Epithelial cell of proximal tubule (primary cell): Measurements from ENCODE around the gene IGFBP3. TPM values are rescaled to one million over a fixed set of nuclear protein-coding genes. Genes with fewer than 3 reads are reported as not detected.

Experiments used
- DNase-seq: peaks from one replicate; pipeline ENCODE4 v3.0.0-alpha.2; 2011; ENCODE audit warnings: low read depth
- H3K4me3 ChIP-seq: 2 replicates; pipeline ENCODE4 v1.5.1; 2011; ENCODE audit warnings: low read depth, mild to moderate bottlenecking, low read length
- CTCF ChIP-seq: conservative IDR thresholded peaks from 2 replicates; pipeline ENCODE4 v1.5.1; 2012; ENCODE audit warnings: low read depth, mild to moderate bottlenecking, low read length
- total RNA-seq: library from RNA; depleted of rRNA; stranded (reverse); fragments of >200 nt; gene quantifications from 2 replicates; pipeline ENCODE4 v1.2.3, GENCODE V29; 2015

IGFBP3 gene
- total RNA-seq, 1 donor from 2014 or later: 338 TPM

DNA sequence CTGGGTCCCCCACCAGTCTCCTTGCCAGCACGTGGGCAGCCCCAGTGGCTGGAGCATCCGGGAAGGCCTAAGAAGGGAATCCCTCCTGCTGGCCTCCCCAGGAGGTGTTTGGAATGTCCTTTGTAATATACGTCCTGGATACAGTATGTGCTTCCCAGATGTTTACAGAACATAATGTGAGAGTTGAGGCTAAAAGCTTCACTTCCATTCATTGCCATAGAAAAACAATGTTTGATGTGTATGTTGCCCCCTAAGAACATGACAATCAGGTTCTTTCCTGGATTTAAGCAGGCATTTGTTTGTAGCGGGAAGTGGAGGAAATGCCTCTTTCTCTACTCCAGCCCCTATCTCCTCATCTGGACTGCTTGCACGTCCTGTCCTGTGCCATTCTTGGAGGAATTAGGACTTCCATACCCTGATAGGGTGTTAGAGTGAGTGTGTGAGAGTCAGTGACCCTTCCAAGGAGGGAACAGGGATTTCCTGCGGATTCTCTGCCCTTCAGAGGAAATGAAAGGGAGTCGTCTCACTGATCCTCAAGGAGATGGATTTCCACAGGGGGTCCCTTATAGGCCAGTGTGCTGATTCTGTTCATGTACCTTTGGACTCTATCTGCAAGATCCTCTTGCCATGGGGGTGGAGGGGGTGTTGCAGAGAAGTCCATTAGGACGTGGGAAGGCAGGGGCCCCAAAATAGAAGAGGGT, 31.6 kb downstream of the IGFBP3 start:
- DNase-seq: no peak
- TF ChIP-seq CTCF: no peak
- no peak overlapping the region for H3K4me3 ChIP-seq

DNA sequence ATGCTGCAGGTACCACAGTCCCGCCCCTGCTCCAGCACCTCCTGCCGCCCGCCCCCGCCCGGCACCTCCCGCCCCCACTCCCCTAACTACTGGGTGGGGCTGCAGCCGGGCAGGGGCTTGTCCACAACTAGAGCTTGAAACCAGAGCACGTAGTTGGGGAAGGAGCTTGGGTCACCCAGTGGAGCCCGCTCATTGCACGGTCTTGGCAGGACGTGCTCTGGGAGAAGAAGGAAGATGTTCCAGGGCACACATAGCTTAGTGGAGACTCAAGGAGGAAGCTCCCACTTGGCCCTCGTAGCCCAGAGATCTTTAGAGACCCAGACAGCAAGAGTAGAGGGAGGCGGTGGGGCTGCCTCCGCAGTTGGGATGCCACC, 32.1 kb downstream of the IGFBP3 start:
- DNase-seq: no peak
- H3K4me3 ChIP-seq: peak overlapping the region; percentile 46
- TF ChIP-seq CTCF: no peak

GRCh38 chr7:45888185-45888992, 32.7 kb downstream of the IGFBP3 start, which contains the start of gene IGFBP1:
IGFBP1 (plus strand) TSS chr7:45888488; CDS start chr7:45888653, 165 bp downstream.
- TF ChIP-seq CTCF: no peak
- H3K4me3 ChIP-seq: peak within 1 kb of the TSS; percentile 46
- DNase-seq: no peak

DNA sequence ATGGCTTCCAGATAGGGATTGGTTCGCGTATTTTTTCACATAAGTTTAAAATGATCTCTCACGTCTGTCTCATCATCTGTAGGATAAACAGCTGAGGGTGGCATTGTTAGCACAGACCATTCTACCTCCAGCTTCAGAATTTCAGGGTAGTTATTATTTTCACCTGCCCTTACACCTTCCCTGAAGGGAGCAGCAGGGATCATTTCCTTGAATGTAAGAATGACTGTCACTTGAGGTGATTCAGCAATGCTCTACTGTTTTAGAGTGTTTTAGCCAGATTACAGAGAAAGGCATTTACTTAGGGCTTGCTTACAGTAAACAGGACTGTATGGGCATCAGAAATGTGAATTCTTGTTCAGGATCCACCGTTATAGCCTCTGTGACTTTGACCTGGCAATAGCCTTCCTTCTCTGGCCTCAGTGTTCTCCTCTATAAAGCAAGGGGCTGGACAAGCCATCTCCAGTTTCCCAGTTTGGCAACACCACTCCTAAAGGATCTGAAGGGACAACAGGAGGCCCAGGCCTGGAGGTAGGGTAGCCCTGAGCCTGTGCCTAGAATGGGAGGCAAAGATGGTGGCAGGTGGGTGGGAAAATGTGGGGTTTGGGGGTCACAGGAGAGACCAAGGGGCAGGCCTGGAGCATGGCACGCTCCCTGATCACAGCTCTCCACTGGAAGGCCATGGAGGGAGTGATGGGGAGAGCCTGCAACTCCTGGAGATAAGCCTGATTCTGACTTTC, 34.0 kb downstream of the IGFBP3 start:
- TF ChIP-seq CTCF: no peak
- DNase-seq: no peak
- H3K4me3 ChIP-seq: no peak overlapping the region

DNA sequence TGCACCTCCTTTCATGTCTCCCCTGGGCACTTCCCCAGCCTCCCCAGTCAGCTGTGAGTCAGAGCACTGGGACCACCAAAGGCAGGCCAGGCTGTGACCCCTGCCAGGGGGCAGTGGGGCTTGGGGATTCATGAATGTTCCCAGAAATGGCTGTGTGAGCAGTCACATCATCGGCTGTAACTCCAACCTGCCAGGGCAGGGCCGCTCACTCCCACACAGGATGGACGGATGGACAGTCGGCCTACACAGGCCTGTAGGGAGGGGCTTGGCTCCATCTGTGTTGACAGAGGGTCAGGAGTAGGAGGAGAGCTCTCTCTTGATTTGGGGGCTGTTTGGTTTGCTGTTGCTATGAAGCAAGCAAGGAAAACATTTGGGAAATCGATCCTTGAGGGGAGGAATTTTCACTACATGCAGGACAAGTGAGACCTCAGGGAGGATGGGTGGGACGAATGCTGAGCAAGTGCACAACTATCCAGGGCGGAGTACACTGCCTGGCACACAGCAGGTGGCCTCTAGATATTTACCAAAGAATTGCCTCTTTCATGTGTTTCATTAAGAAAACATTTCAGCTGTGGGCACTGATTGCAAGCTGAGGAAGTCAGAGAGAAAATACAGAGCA, 35.7 kb downstream of the IGFBP3 start:
- no peak for DNase-seq
- H3K4me3 ChIP-seq: no peak overlapping the region
- no peak for TF ChIP-seq CTCF

GRCh38 chr7:45884136-45884535, 36.9 kb downstream of the IGFBP3 start:
- no peak for TF ChIP-seq CTCF
- DNase-seq: peak; percentile 79
- no peak overlapping the region for H3K4me3 ChIP-seq
